Fibroblast of lung (primary cell): ENCODE data around the gene ZNF441. TPM values are rescaled to one million over a fixed set of nuclear protein-coding genes. Genes with fewer than 3 reads are reported as not detected.
"Not testable (repeated sequence)": the region's sequence is repeated elsewhere in the genome, so short reads cannot be mapped to it uniquely, and the experiment has no call there.

ENCODE experiments used
- DNase-seq, 2 donors: peaks; one replicate each; pipeline versions ENCODE4 v3.0.0 to v3.0.0-alpha.2; 2010; ENCODE audit warnings: low read depth in 2 of 2
- H2AFZ ChIP-seq: 2 replicates; pipeline ENCODE4 v1.5.1; 2012; ENCODE audit warnings: low read length, control low read depth, inconsistent platforms
- H3K27ac ChIP-seq: 2 replicates; pipeline ENCODE4 v1.5.1; 2011; ENCODE audit warnings: low read length, control low read depth; ENCODE audit not compliant: insufficient read depth
- H3K27me3 ChIP-seq: 2 replicates; pipeline ENCODE4 v1.5.1; 2011; ENCODE audit warnings: mild to moderate bottlenecking, low read length; ENCODE audit not compliant: control insufficient read depth, insufficient read depth
- H3K36me3 ChIP-seq: 2 replicates; pipeline ENCODE4 v1.5.1; 2011; ENCODE audit warnings: low read length; ENCODE audit not compliant: control insufficient read depth, insufficient read depth
- H3K4me1 ChIP-seq: 2 replicates; pipeline ENCODE4 v1.5.1; 2011; ENCODE audit warnings: low read length; ENCODE audit not compliant: control insufficient read depth, insufficient read depth; ENCODE audit errors: extremely low read depth
- H3K4me2 ChIP-seq: 2 replicates; pipeline ENCODE4 v1.5.1; 2011; ENCODE audit warnings: low read length, control low read depth; ENCODE audit not compliant: insufficient read depth; ENCODE audit errors: extremely low read depth
- H3K4me3 ChIP-seq, 4 experiments: fragments of 200-600 bp in 1 of 4; sonication (generic) in 1 of 4; replicated peaks in 1 of 4; 2 replicates each; pipeline ENCODE4 v1.5.1; 2011 to 2016; ENCODE audit warnings: low read length in 4 of 4, low read depth in 3 of 4, mild to moderate bottlenecking in 3 of 4, control low read depth in 2 of 4, inconsistent platforms in 1 of 4, mixed read lengths in 1 of 4; ENCODE audit not compliant: insufficient read depth in 1 of 4; ENCODE audit errors: control extremely low read depth in 1 of 4
- H3K79me2 ChIP-seq: 2 replicates; pipeline ENCODE4 v1.5.1; 2012; ENCODE audit warnings: mild to moderate bottlenecking, low read length, inconsistent platforms; ENCODE audit not compliant: control insufficient read depth, insufficient read depth
- H3K9ac ChIP-seq: 2 replicates; pipeline ENCODE4 v1.5.1; 2011; ENCODE audit warnings: mild to moderate bottlenecking, low read length, control low read depth; ENCODE audit not compliant: insufficient read depth
- H3K9me3 ChIP-seq: 2 replicates; pipeline ENCODE4 v1.5.1; 2012; ENCODE audit warnings: low read depth, low read length; ENCODE audit not compliant: control insufficient read depth, insufficient read depth
- H4K20me1 ChIP-seq: 2 replicates; pipeline ENCODE4 v1.5.1; 2011; ENCODE audit warnings: low read length; ENCODE audit not compliant: control insufficient read depth, insufficient read depth; ENCODE audit errors: extremely low read depth
- CTCF ChIP-seq, 2 donors: IDR thresholded peaks in 1 of 2; conservative IDR thresholded peaks in 1 of 2; 1 replicate in 1 of 2; 2 replicates in 1 of 2; pipeline ENCODE4 v1.5.1; 2011 to 2012; ENCODE audit warnings: low read length in 2 of 2, control low read depth in 1 of 2, inconsistent platforms in 1 of 2, low read depth in 1 of 2, mild to moderate bottlenecking in 1 of 2
- EZH2 ChIP-seq: IDR thresholded peaks from 2 replicates; pipeline ENCODE4 v1.5.1; 2012; ENCODE audit warnings: low read length, control low read depth, mild to moderate bottlenecking; ENCODE audit errors: missing control alignments
- polyA plus RNA-seq, 2 donors: library from polyadenylated mRNA; depleted of rRNA in 1 of 2; stranded (reverse) in 1 of 2; unstranded in 1 of 2; fragments of >200 nt; gene quantifications; 2 replicates each; pipeline ENCODE4 v1.2.1, GENCODE V29; 2011 to 2012; ENCODE audit warnings: missing spikeins in 1 of 2
- total RNA-seq: library from RNA; depleted of rRNA; stranded (reverse); fragments of >200 nt; gene quantifications from 2 replicates; pipeline ENCODE4 v1.2.1, GENCODE V29; 2014

The ZNF441 gene
- total and polyA plus RNA-seq, 2 donors (not counting 1 experiment from before 2014, with no cell fraction given), result 5.4 to 21.1 TPM

DNA sequence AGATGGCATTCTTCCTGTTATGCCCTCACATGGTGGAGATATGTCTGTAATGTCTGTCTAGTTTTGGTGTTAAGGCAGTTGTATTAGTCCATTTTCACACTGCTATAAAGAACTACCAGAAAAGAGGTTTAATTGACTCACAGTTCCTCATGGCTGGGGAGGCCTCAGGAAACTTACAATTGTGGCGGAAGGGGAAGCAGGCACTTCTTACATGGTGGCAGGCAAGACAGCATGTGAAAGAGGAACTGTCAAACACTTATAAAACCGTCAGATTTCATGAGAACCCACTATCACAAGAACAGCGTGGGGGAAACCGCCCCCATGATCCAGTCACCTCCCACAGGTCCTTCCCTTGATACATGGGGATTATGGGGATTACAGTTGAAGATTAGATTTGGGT, 3.2 kb downstream of the ZNF441 start:
- Histone ChIP-seq H3K27me3 (no peaks in the 10 kb centered on the region), H3K4me2 (no peak overlapping the region), H3K79me2 (peaks cover 20% of the 10 kb centered on the region), H3K4me1 (peaks cover 4% of the 10 kb centered on the region), H2AFZ (no peak overlapping the region), H3K4me3 (no peak overlapping the region), H3K9ac (no peak overlapping the region), H3K36me3 (no peaks in the 10 kb centered on the region), H3K9me3 (no peaks in the 10 kb centered on the region), H3K27ac (no peak overlapping the region), H4K20me1 (no peaks in the 10 kb centered on the region)
- DNase-seq, result no peak
- TF ChIP-seq CTCF (conservative IDR thresholded peaks at IDR 0.05 in 1 of 2, IDR thresholded peaks at IDR 0.05 in 1 of 2; ENCODE audit: low read depth in 1 of 2, low read length in 2 of 2) (no peak), EZH2 (no peak)

DNA sequence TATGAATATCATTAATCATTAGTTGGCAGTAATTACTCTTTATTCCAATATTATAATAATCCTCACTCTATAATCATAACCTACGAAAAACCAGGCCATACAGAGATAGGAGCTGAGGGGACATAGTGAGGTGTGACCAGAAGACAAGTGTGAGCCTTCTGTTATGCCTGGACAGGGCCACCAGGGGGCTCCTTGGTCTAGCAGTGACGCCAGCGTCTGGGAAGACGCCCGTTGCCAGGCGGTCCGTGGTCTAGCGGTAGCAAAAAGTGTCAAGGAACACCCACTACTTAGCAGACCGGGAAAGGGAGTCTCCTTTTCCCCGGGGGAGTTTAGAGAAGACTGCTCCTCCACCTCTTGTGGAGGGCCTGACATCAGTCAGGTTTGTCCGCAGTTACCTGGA, 4.7 kb downstream of the ZNF441 start:
- not testable (repeated sequence) for H3K9me3 ChIP-seq, H3K4me2 ChIP-seq, H3K4me3 ChIP-seq, H3K9ac ChIP-seq, H4K20me1 ChIP-seq, H3K27ac ChIP-seq, H3K36me3 ChIP-seq, H3K4me1 ChIP-seq, DNase-seq, H3K27me3 ChIP-seq, H2AFZ ChIP-seq
- peak in 1 of 2 donors; percentile 11 for TF ChIP-seq CTCF (conservative IDR thresholded peaks at IDR 0.05 in 1 of 2, IDR thresholded peaks at IDR 0.05 in 1 of 2; ENCODE audit: low read depth in 1 of 2, low read length in 2 of 2)
- H3K79me2 ChIP-seq, result peaks cover 20% of the 10 kb centered on the region

DNA sequence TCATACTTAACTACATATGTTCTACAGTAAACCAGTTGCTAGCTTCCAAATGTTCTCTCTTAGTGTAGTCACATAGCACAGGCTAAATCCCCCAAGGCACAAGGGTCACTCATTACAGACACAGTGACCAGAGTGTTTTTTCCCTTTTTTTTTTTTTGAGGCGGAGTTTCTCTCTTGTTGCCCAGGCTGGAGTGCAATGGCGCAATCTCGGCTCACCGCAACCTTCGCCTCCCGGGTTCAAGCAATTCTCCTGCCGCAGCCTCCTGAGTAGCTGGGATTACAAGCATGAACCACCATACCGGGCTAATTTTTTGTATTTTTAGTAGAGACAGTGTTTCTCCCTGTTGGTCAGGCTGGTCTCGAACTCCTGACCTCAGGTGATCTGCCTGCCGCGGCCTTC, 9.9 kb downstream of the ZNF441 start:
- not testable (repeated sequence) for DNase-seq, H4K20me1 ChIP-seq, H3K9ac ChIP-seq, H3K4me2 ChIP-seq, H3K27me3 ChIP-seq, H3K27ac ChIP-seq, H2AFZ ChIP-seq, H3K4me3 ChIP-seq, H3K4me1 ChIP-seq, H3K79me2 ChIP-seq
- Histone ChIP-seq H3K9me3 (peaks cover 17% of the 10 kb centered on the region), H3K36me3 (peaks cover 15% of the 10 kb centered on the region)
